ENCODE results near the gene STAT2.

DNA sequence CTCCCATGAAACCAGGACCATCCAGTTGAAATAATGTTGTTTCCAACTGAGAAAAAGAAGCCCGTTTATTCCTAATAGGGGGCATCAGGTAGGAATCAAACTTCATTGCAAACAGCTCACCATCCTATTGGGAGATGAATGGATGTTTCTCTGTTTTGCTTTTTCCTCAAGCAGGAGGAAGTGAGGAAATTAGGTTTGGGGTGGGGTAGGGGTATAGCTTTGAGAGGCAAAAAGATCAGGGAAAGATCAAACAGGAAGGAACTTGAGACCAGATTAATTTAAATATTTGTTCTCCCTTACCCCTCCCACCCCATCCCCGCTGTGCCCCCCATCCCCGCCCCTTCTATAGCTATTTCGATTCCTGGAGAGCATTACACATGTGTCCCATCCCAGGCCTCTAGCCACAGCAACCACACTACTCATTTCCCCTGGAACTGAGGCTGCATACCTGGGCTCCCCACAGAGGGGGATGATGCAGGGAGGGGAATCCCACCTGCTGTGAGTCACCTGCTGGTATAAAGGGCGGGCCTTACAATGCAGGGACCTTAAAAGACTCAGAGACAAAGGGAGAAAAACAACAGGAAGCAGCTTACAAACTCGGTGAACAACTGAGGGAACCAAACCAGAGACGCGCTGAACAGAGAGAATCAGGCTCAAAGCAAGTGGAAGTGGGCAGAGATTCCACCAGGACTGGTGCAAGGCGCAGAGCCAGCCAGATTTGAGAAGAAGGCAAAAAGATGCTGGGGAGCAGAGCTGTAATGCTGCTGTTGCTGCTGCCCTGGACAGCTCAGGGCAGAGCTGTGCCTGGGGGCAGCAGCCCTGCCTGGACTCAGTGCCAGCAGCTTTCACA lies 21.4 kb downstream of the STAT2 start, which contains the start of gene IL23A:
- no peak for TF ChIP-seq EZH2 (IDR thresholded peaks at IDR 0.05; ENCODE audit: low read depth)
- TF ChIP-seq, protein P1, sequence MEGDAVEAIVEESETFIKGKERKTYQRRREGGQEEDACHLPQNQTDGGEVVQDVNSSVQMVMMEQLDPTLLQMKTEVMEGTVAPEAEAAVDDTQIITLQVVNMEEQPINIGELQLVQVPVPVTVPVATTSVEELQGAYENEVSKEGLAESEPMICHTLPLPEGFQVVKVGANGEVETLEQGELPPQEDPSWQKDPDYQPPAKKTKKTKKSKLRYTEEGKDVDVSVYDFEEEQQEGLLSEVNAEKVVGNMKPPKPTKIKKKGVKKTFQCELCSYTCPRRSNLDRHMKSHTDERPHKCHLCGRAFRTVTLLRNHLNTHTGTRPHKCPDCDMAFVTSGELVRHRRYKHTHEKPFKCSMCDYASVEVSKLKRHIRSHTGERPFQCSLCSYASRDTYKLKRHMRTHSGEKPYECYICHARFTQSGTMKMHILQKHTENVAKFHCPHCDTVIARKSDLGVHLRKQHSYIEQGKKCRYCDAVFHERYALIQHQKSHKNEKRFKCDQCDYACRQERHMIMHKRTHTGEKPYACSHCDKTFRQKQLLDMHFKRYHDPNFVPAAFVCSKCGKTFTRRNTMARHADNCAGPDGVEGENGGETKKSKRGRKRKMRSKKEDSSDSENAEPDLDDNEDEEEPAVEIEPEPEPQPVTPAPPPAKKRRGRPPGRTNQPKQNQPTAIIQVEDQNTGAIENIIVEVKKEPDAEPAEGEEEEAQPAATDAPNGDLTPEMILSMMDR (conservative IDR thresholded peaks at IDR 0.05), result no peak

Measured in PC-9 (cell line).